ENCODE results near the gene SESN2. TPM values are rescaled to one million over a fixed set of nuclear protein-coding genes. Genes with fewer than 3 reads are reported as not detected.

Gene SESN2, protein sequence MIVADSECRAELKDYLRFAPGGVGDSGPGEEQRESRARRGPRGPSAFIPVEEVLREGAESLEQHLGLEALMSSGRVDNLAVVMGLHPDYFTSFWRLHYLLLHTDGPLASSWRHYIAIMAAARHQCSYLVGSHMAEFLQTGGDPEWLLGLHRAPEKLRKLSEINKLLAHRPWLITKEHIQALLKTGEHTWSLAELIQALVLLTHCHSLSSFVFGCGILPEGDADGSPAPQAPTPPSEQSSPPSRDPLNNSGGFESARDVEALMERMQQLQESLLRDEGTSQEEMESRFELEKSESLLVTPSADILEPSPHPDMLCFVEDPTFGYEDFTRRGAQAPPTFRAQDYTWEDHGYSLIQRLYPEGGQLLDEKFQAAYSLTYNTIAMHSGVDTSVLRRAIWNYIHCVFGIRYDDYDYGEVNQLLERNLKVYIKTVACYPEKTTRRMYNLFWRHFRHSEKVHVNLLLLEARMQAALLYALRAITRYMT
- total RNA-seq (2022; extraction: Qiagen RNA extraction; ENCODE audit: low read depth): 7.7 to 10.1 TPM (median 8.3 TPM) in 5 replicates

DNA sequence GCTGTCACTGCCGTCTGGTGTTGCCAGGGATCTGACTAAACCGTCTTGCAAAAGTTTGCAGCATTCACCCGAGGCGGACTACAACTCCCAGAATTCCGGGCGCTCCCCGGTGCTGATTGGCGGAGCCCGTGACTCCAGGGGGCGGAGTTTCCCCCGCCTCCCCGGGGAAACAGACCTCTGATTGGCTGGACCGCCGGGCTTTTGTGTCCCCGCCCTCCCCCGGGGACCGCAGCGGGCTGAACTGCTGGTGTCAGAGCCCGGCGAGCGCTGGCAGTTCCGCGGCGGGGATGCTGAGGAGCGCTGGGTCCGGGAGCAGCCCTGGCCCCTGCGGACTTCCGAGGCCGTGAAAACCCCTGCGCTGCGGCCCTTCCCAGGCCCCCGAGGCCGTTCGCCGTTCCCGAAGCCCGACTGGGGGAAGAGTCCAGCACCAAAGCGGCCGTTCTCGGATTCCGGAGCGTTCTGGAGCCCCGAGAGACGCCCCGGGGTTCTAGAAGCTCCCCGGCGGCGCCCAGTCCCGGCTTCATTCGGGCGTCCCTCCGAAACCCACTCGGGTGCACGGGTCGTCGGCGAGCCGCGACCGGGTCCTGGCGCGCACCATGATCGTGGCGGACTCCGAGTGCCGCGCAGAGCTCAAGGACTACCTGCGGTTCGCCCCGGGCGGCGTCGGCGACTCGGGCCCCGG is at the start of gene SESN2:
TSS of gene SESN2 (plus strand) at position 267 of the 682 bp plus-strand sequence. CDS start at position 597, 330 bp downstream.

DNA sequence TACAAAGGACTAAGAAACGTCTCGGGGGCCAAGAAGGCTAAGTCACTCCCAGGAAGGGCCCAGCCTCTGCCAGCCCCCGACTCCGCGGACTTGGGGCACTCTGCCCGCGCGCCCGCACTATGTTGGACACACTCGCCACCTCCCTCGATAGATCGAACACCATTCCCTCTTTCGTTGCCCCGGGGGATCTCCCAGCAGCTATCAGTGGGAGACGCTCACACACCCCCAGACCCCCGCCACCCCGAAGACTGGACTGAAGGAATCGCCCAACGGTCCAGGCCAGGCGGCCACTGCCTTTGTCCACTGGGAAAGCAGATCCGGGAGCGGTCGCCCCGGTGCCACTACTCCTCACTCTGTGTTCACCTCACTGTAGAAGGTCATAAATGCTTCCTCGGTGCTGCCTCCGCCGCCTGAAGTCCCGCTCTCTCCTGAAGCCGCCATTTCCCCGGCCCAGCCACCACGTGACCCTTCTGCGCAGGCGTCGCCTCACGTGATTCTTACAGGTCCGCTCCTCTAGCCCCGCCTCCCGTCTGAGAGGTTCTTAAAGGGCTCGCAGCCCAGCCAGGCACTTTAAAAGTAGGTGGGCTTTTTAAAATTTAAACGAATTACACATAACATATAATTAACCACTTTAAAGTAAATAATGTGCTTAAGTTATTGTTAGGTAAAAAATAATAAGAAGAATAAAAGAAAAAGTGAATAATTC is 26.6 kb upstream of the SESN2 start, which contains the start of gene DNAJC8:
TSS of gene DNAJC8 (minus strand) at position 472 of the 706 bp plus-strand sequence. CDS start at position 441, 31 bp downstream.

DNA sequence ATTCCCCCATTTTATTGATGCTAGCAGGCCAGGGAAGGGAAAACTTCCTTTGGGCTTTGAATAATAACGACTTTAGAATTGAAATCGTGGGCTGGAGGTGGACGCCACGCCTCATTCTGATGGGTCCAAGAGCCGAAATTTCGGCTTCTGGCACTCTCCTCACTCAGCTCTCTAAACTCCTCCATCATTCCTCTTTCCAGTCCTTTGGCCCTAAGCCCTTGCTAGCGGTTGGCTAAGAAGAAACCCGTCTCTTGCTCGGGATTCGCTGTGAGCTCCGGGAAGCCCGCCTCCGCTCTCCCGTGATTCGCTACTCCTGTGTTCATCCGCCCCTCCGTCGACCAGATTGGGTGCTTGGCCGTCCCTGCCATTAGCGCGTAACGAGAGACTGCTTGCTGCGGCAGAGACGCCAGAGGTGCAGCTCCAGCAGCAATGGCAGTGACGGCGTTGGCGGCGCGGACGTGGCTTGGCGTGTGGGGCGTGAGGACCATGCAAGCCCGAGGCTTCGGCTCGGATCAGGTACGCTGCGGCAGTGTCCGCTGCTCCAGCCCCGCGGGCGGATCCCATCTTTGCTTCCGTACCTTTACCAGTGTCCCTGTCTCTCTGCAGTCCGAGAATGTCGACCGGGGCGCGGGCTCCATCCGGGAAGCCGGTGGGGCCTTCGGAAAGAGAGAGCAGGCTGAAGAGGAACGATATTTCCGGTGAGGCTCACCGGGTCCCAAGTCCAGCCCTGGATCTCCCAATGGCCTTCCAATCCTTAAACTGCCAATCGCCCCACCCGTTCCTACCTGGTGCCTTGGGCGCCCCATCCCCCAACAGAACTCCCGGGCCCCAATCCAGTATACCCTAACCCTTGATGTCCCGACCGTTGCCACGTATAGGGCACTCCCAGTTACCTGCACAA is 23.3 kb upstream of the SESN2 start, which contains the start of gene ATP5IF1:
TSS of gene ATP5IF1 (plus strand) at position 370 of the 901 bp plus-strand sequence. CDS start at position 430, 60 bp downstream.

Other genes starting within 250 kb of the SESN2 start
- gene EYA3, start 170.9 kb upstream of the SESN2 start, total RNA-seq (2022; extraction: Qiagen RNA extraction; ENCODE audit: low read depth): 6.5 to 7.8 TPM (median 7.2 TPM) in 5 replicates
- 0.24 to 0.38 TPM (median 0.29 TPM) in 5 replicates for gene PTAFR, start 82.8 kb upstream of the SESN2 start, total RNA-seq (2022; extraction: Qiagen RNA extraction; ENCODE audit: low read depth)
- 72.1 to 75.8 TPM (median 74.5 TPM) in 5 replicates for gene DNAJC8, start 26.5 kb upstream of the SESN2 start, total RNA-seq (2022; extraction: Qiagen RNA extraction; ENCODE audit: low read depth)
- gene ATP5IF1, start 23.4 kb upstream of the SESN2 start, total RNA-seq (2022; extraction: Qiagen RNA extraction; ENCODE audit: low read depth): 146 to 180 TPM (median 161 TPM) in 5 replicates
- gene MED18, start 69.5 kb downstream of the SESN2 start, total RNA-seq (2022; extraction: Qiagen RNA extraction; ENCODE audit: low read depth): 15.5 to 21.1 TPM (median 18.7 TPM) in 5 replicates
- gene PHACTR4, start 110.2 kb downstream of the SESN2 start, total RNA-seq (2022; extraction: Qiagen RNA extraction; ENCODE audit: low read depth): 22.1 to 25.4 TPM (median 23.5 TPM) in 5 replicates
- gene RCC1, start 246.5 kb downstream of the SESN2 start, total RNA-seq (2022; extraction: Qiagen RNA extraction; ENCODE audit: low read depth): 77.8 to 91.2 TPM (median 79.6 TPM) in 5 replicates